ENCODE measurements around the gene NPY5R. TPM values are rescaled to one million over a fixed set of nuclear protein-coding genes. Genes with fewer than 3 reads are reported as not detected.

Gene NPY5R
- total and polyA plus RNA-seq, 2 of the 13 experiments (the other 11 are each of a cell fraction or from before 2014, with no cell fraction given) = not detected

Other genes with a start within 250 kb of the NPY5R start
- gene NAF1, start 177.0 kb upstream of the NPY5R start, total RNA-seq (2016; rRNA removed; fragmentation: Illumina TruSeq; extraction: Trizol) = 6.8 and 9.0 TPM in 2 replicates
- gene NAF1, start 177.0 kb upstream of the NPY5R start, polyA plus RNA-seq (2011; rRNA removed) = 3.8 and 5.2 TPM in 2 replicates
- gene NPY1R, start 11.3 kb upstream of the NPY5R start, total RNA-seq (2016; rRNA removed; fragmentation: Illumina TruSeq; extraction: Trizol) = not detected in 2 replicates
- gene NPY1R, start 11.3 kb upstream of the NPY5R start, polyA plus RNA-seq (2011; rRNA removed) = not detected in 2 replicates
- gene TKTL2, start 129.9 kb downstream of the NPY5R start, total RNA-seq (2016; rRNA removed; fragmentation: Illumina TruSeq; extraction: Trizol) = not detected in 2 replicates
- not detected in 2 replicates for gene TKTL2, start 129.9 kb downstream of the NPY5R start, polyA plus RNA-seq (2011; rRNA removed)
- gene TMA16, start 150.8 kb downstream of the NPY5R start, total RNA-seq (2016; rRNA removed; fragmentation: Illumina TruSeq; extraction: Trizol) = 52.5 and 69.0 TPM in 2 replicates
- gene TMA16, start 150.8 kb downstream of the NPY5R start, polyA plus RNA-seq (2011; rRNA removed) = 5.5 and 8.1 TPM in 2 replicates